BE2C (cell line): ENCODE results near the gene ETV4. TPM values are rescaled to one million over a fixed set of nuclear protein-coding genes. Genes with fewer than 3 reads are reported as not detected.
A peak's percentile ranks its signal among the peaks of the same experiment; 100 is the strongest.

Source experiments
- DNase-seq: peaks from one replicate; pipeline ENCODE4 v3.0.0-alpha.2; 2020
- H3K27me3 ChIP-seq: fragments of 250-450 bp; sonication (Bioruptor Pico); 2 replicates; pipeline ENCODE4 v1.5.1; 2020; ENCODE audit warnings: mild to moderate bottlenecking
- H3K36me3 ChIP-seq: fragments of 250-450 bp; sonication (Bioruptor Pico); 2 replicates; pipeline ENCODE4 v1.5.1; 2020; ENCODE audit warnings: mild to moderate bottlenecking
- H3K4me1 ChIP-seq: fragments of 250-450 bp; sonication (Bioruptor Pico); 2 replicates; pipeline ENCODE4 v1.5.1; 2020
- H3K4me3 ChIP-seq: 2 replicates; pipeline ENCODE4 v1.5.1; 2011; ENCODE audit warnings: low read depth, low read length
- H3K9me3 ChIP-seq: fragments of 250-450 bp; sonication (Bioruptor Pico); 2 replicates; pipeline ENCODE4 v1.5.1; 2020
- polyA plus RNA-seq: library from polyadenylated mRNA; unstranded; fragments of >200 nt; gene quantifications from one replicate; pipeline ENCODE4 v1.2.1, GENCODE V29; 2012; ENCODE audit warnings: low read depth, missing spikeins; ENCODE audit not compliant: insufficient read length, insufficient read depth
- TF ChIP-seq, protein P1 (sequence below): IDR thresholded peaks from 2 replicates; pipeline ENCODE4 v1.5.1; 2012; ENCODE audit warnings: mild to moderate bottlenecking, low read depth, low read length

ETV4 gene
- polyA plus RNA-seq, result 146 TPM

DNA sequence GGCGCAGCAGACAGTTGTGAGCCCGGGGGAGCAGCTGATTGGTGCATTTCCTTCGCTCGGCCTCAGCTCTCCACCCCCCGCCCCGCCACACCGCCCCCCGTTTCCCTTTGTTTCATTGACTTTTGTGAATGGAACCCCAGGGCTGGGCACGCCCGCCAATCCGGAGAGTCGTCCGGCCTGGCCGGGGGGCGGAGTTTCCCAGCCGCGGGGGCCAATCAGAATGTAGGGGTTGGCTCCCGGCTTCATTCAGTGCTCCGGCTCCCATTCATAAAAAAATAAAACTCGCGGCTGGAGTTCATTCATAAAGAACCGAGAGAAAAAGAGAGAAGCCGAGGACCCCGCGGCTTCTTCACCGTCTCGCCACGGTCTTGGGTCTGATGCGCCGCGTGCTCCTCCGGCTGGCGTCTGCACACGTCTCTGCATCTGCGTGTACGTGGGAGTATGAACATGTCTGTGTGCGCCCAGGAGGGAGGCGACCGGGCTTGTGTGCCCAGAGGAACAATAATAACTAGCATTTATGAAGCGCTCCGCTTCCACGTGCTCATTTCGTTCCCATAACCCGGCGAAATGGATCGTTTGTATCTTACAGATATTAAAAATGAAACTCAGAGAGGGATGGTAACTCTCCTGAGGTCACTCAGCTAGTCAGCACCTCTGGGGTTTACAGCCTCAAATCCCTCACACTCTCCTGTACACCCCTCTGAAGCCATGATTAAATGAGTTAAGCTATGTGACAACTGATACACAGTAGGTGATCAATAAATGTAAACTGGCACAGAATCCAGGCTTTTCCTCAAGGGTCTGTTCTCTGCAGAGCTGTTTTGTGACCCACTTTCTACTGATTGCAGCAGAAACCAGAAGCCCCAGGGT lies at the start of gene ETV4:
ETV4 (minus strand) TSS at position 22 of the 870 bp plus-strand sequence. CDS start 723 bp downstream, outside the sequence.
- H3K27me3 ChIP-seq, result no peaks in the 10 kb centered on the region
- no peaks in the 10 kb centered on the region for H3K36me3 ChIP-seq
- H3K9me3 ChIP-seq, result no peaks in the 10 kb centered on the region
- H3K4me3 ChIP-seq, result peak within 1 kb of the TSS; percentile 75
- peaks cover under 1% of the 10 kb centered on the region for H3K4me1 ChIP-seq
- DNase-seq, result peak; percentile 98
- TF ChIP-seq, protein P1, sequence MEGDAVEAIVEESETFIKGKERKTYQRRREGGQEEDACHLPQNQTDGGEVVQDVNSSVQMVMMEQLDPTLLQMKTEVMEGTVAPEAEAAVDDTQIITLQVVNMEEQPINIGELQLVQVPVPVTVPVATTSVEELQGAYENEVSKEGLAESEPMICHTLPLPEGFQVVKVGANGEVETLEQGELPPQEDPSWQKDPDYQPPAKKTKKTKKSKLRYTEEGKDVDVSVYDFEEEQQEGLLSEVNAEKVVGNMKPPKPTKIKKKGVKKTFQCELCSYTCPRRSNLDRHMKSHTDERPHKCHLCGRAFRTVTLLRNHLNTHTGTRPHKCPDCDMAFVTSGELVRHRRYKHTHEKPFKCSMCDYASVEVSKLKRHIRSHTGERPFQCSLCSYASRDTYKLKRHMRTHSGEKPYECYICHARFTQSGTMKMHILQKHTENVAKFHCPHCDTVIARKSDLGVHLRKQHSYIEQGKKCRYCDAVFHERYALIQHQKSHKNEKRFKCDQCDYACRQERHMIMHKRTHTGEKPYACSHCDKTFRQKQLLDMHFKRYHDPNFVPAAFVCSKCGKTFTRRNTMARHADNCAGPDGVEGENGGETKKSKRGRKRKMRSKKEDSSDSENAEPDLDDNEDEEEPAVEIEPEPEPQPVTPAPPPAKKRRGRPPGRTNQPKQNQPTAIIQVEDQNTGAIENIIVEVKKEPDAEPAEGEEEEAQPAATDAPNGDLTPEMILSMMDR, result no peak

DNA sequence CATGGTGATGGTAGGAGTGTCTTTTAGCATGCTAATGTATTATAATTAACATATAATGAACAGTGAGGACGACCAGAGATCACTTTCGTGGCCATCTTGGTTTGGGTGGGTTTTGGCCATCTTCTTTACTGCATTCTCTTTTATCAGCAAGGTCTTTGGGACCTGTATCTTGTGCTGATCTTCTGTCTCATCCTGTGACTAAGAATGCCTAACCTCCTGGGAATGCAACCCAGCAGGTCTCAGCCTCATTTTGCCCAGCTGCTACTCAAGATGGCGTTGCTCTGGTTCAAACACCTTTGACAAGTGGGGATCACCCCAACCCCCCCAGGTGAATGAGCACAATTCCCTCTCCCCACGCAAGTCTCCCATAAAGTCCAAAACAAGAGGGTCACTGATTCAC lies 49.3 kb upstream of the ETV4 start:
- Histone ChIP-seq H3K4me3 (no peak overlapping the region), H3K9me3 (no peaks in the 10 kb centered on the region), H3K4me1 (peaks cover 13% of the 10 kb centered on the region), H3K27me3 (no peaks in the 10 kb centered on the region), H3K36me3 (no peaks in the 10 kb centered on the region)
- TF ChIP-seq, protein P1, result no peak
- no peak for DNase-seq

DNA sequence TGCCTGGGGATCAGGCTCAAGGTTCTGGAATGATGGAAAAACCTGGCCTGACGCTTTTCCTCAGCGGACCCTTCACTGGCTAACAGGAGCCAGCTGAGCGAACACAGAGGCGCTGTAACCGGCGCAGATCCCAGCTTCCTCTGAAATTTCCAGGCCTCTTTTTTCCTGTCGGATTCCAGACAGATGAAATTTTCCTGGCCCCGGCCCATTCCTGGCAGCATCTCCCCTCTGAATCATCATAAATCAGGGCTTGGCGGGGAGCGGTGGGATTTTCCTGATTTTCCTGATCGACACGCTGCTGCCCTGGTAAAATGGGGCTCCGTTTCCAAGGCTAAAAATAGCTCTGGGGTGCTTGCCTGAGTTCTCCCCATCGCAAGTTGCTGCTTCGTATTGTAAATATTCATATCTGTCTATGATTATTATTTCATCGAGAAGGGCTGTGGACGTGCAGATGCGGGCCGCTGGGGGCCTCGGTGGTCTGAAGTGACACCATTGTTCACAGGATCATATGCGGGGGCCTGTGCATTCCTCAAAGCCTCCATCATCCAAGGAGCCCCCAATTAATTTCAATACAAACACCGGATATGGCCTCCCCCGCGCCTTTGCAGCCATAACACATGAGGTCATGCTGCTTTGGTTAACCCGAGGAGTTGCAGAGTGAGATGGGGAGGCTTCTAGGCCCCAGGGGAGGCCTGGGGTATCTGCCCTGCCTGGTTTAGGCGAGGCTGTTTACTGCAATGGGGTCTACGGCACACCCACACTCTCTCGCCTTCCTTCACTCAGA lies 45.8 kb upstream of the ETV4 start:
- peak; percentile 68 for DNase-seq
- Histone ChIP-seq H3K4me1 (peaks cover 13% of the 10 kb centered on the region), H3K36me3 (no peaks in the 10 kb centered on the region), H3K9me3 (no peaks in the 10 kb centered on the region), H3K4me3 (no peak overlapping the region; the same call in 1 of the 2 replicates), H3K27me3 (no peaks in the 10 kb centered on the region)
- TF ChIP-seq, protein P1, result no peak

DNA sequence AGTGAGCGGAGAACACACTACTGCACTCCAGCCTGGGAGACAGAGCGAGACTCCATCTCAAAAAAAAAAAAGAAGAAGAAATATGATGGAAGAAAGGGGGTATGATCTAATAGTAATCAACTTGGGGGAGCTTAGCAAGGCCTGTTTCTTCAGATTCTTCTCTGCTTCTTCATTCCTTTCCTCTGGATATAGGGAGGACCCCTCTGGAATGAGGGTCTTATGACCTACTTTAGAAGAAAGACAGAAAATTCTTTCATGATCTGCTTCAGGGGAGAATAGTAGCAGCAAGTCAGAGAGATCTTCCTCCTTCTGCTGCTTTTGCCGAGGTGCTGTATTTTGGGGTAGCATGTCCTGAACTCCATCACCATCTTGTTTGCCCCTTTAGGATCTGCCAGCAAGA lies 44.9 kb upstream of the ETV4 start:
- TF ChIP-seq, protein P1, result no peak
- Histone ChIP-seq H3K27me3 (no peaks in the 10 kb centered on the region), H3K4me1 (peaks cover 13% of the 10 kb centered on the region), H3K4me3 (no peak overlapping the region), H3K9me3 (no peaks in the 10 kb centered on the region), H3K36me3 (no peaks in the 10 kb centered on the region)
- no peak for DNase-seq

DNA sequence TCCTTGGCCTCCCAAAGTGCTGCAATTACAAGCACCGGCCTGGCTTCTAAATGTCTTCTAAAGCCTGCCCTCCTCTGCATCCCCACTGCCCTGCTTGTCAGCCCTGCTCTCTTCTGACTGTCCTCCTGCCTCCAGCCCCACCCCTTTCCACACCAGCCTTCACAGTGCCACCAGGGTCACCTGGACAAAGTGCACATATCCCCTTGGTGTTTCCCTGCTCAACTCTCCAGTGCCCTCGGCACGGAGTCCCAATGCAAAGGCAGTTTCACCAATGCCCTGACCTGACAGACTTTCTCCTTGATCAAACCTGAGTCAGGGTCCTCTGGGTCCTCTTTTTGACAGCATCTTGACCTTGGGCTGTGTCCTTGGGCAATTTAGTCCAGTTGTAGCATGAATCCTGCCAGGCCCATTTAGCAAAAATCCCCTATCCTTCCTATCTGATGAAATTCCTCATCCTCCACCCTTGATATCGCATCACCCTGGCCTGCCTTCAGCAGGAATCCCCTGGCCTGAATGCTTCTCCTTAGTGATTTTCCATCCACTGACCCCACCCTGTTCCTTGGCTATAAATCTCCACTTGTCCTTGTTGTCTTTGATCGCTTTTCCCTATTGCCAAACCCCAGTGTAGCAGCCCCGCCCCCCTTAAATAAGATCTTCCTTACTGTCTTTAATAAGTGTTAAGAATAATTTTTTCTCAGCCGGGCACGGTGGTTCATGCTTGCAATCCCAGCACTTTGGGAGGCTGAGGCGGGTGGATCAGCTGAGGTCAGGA lies 42.7 kb upstream of the ETV4 start:
- Histone ChIP-seq H3K9me3 (no peaks in the 10 kb centered on the region), H3K4me3 (no peak overlapping the region), H3K4me1 (peaks cover 13% of the 10 kb centered on the region), H3K36me3 (no peaks in the 10 kb centered on the region), H3K27me3 (no peaks in the 10 kb centered on the region)
- TF ChIP-seq, protein P1, result no peak
- DNase-seq, result no peak
